GM12872 (cell line): ENCODE measurements around the gene NME4.

Experiments
- TF ChIP-seq, protein P1 (sequence below): IDR thresholded peaks from 3 replicates; pipeline ENCODE4 v1.5.1; 2011; ENCODE audit warnings: low read depth, mild to moderate bottlenecking, low read length, moderate library complexity; ENCODE audit not compliant: insufficient read depth

The NME4 gene

DNA sequence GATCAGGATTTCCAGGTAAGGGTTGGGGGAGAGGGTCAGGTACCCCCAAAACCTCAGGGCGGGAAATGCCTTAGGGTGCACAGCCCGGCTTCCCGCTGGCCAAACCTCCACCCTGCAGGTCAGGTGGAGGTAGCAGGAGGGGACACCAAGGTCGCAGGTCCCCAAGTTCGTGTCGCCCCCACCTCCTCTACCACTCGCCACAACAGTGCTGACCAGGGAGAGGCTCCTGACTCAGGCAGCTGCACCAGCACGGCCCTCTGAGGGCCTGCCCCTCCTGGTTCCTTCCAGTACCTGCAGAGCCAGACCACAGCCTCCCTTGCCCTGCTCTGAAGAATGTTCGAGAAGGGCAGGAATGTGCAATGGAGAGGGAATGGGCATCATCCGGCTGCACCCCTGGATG lies 30.5 kb upstream of the NME4 start:
- TF ChIP-seq, protein P1, sequence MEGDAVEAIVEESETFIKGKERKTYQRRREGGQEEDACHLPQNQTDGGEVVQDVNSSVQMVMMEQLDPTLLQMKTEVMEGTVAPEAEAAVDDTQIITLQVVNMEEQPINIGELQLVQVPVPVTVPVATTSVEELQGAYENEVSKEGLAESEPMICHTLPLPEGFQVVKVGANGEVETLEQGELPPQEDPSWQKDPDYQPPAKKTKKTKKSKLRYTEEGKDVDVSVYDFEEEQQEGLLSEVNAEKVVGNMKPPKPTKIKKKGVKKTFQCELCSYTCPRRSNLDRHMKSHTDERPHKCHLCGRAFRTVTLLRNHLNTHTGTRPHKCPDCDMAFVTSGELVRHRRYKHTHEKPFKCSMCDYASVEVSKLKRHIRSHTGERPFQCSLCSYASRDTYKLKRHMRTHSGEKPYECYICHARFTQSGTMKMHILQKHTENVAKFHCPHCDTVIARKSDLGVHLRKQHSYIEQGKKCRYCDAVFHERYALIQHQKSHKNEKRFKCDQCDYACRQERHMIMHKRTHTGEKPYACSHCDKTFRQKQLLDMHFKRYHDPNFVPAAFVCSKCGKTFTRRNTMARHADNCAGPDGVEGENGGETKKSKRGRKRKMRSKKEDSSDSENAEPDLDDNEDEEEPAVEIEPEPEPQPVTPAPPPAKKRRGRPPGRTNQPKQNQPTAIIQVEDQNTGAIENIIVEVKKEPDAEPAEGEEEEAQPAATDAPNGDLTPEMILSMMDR: no peak

DNA sequence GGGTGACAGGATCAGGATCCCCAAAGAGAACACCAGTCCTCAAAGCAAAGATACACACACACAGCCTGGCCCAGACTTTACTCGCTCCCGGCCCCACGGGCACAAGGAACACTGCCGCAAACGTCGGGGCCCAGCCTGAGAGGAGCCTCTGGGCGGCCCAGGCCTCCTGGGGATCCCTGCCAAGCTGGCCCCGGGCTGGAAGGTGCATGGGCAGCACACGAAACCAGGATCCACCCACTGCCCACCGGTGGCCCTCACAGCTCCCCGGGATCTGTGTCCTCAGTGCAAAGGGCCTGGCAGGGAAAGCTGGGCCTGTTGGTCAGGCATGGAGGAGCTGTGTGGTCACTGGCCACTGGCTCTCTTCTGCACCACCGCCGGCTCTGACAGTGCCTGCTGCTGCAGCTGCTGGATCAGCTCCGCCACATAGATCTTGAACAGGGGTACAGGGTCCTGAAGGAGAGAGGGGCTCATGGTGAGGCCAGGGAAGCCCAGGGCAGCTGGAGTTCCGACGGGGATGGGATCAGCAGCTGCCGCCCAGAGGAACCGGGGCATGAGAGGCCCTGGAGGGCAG lies 29.6 kb upstream of the NME4 start:
- TF ChIP-seq, protein P1: no peak

- TF ChIP-seq, protein P1: no peak
Observed at GRCh38 chr16:368388-369158, 28.4 kb upstream of the NME4 start.

GRCh38 chr16:369275-369865 lies 27.6 kb upstream of the NME4 start:
- TF ChIP-seq, protein P1: no peak

DNA sequence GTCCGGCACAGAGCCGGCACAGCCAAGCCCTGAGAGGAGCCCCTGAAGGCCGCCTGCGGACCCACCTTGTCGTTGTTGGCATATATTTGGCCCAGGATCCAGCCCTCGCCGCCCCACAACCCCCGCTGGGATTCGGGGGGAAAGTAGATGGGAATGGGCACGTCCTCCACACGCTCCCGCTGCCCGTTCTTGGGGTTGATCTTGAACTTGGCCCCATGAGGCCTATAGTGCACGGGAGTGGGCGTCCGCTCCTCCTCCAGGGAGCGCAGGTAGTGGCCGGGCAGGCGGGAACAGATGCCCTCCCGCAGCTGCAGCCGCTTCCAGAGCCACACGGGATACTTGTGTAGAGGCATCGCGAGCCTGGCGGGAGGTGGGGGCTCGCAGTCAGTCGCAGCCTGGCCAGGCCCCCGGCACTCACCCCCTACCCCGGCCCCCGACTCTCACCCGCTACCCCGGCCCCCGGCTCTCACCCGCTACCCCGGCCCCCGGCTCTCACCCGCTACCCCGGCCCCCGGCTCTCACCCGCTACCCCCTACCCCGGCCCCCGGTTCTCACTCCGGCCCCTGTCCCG lies 27.0 kb upstream of the NME4 start:
- TF ChIP-seq, protein P1: no peak

DNA sequence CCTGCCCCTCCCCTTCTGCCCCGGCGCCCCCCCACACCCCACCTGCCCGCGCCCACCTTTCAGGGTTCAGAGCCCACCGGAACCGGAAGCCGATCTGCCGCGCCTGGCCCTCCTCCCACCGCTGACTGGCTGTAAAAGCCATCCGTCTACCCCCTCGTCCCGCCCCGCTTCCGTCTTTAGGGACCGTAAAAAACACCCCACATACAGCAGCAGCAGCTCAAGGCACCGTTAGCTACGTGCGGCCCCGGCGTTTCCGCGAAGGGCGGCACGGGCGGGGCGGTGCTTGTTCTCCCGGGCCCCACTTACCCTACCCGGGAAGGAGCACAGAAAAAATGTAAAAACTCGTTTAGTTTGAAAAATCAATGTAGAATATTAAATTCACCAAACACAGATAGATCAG lies 26.6 kb upstream of the NME4 start, which contains the start of gene MRPL28:
MRPL28 (minus strand) TSS at position 96 of the 400 bp plus-strand sequence. CDS start 320 bp downstream, outside the sequence.
- TF ChIP-seq, protein P1: no peak

- TF ChIP-seq, protein P1: no peak
Observed at GRCh38 chr16:370979-371514, 26.0 kb upstream of the NME4 start.
